GM12878 (cell line): ENCODE results near the gene SIK2. TPM values are rescaled to one million over a fixed set of nuclear protein-coding genes. Genes with fewer than 3 reads are reported as not detected.

Source experiments
- ATAC-seq: fragments of 200-7000 bp; cut with Tn5 transposase; 3 replicates; pipeline ENCODE4 v1.9.1; 2020; ENCODE audit warnings: mild to moderate bottlenecking, moderate library complexity
- BruUV-seq: library from RNA; stranded (reverse); fragments of 400-500 nt; replicated peaks from 2 replicates; lab custom pipeline; 2021; lab: Mats Ljungman, UMichigan
- CTCF ChIA-PET: fragments of 300-600 bp; sonication (Branson Sonifier 250); formaldehyde crosslinking; extraction: SDS; loops from one replicate; lab custom pipeline; 2021; ENCODE audit warnings: inconsistent platforms; lab: Yijun Ruan, JAX
- POLR2A ChIA-PET: fragments of 350-600 bp; formaldehyde crosslinking; extraction: SDS; loops from one replicate; lab custom pipeline; 2021; ENCODE audit warnings: inconsistent platforms; lab: Charles Lee
- RAD21 ChIA-PET: fragments of 300-600 bp; sonication (Branson Sonifier 250); formaldehyde crosslinking; loops from one replicate; lab custom pipeline; 2023; ENCODE audit warnings: antibody characterized with exemption; ENCODE audit not compliant: unreplicated experiment; lab: Charles Lee
- SMC1A ChIA-PET: fragments of 300-600 bp; sonication (Branson Sonifier 250); formaldehyde crosslinking; loops from one replicate; lab custom pipeline; 2023; ENCODE audit not compliant: unreplicated experiment, uncharacterized antibody; lab: Charles Lee
- DNase-seq: peaks from one replicate; pipeline ENCODE4 v3.0.0-alpha.2; 2011; ENCODE audit warnings: low read depth, low spot score
- FAIRE-seq: peaks from 3 replicates; lab custom pipeline; 2011; peaks lifted over from hg19 to GRCh38; lab: Jason Lieb, UNC
- H2AFZ ChIP-seq: 2 replicates; pipeline ENCODE4 v1.6.0; 2011; ENCODE audit warnings: low read depth, low read length, control low read depth; ENCODE audit not compliant: control insufficient read depth
- H3K27ac ChIP-seq: 2 replicates; pipeline ENCODE4 v1.5.1; 2011; ENCODE audit warnings: control low read depth; ENCODE audit not compliant: control insufficient read depth, insufficient read depth
- H3K27me3 ChIP-seq, 2 experiments: replicated peaks in 1 of 2; 2 replicates each; pipeline versions ENCODE4 v1.6.0 to v1.6.1; 2011; ENCODE audit warnings: low read length in 1 of 2; ENCODE audit not compliant: control insufficient read depth in 2 of 2, insufficient read depth in 2 of 2
- H3K36me3 ChIP-seq, 2 experiments: 2 replicates each; pipeline ENCODE4 v1.5.1; 2011; ENCODE audit warnings: low read length in 1 of 2; ENCODE audit not compliant: control insufficient read depth in 2 of 2, insufficient read depth in 2 of 2
- H3K4me1 ChIP-seq: 2 replicates; pipeline ENCODE4 v1.6.1; 2011; ENCODE audit warnings: mild to moderate bottlenecking, low read length, moderate library complexity, mixed read lengths; ENCODE audit not compliant: control insufficient read depth, insufficient read depth
- H3K4me2 ChIP-seq: 2 replicates; pipeline ENCODE4 v1.6.0; 2011; ENCODE audit warnings: control low read depth; ENCODE audit not compliant: control insufficient read depth, insufficient read depth
- H3K4me3 ChIP-seq: fragments of 200-600 bp; sonication (generic); 2 replicates; pipeline ENCODE4 v1.5.1; 2016
- H3K79me2 ChIP-seq: 2 replicates; pipeline ENCODE4 v1.6.0; 2011; ENCODE audit warnings: low read length; ENCODE audit not compliant: control insufficient read depth, insufficient read depth
- H3K9ac ChIP-seq: 2 replicates; pipeline ENCODE4 v1.8.0; 2011; ENCODE audit warnings: low read length, control low read depth, mixed read lengths; ENCODE audit not compliant: control insufficient read depth, insufficient read depth
- H3K9me3 ChIP-seq: replicated peaks from 3 replicates; pipeline ENCODE4 v1.5.1; 2011; ENCODE audit warnings: mild to moderate bottlenecking, low read length; ENCODE audit not compliant: control insufficient read depth, insufficient read depth
- H4K20me1 ChIP-seq: 2 replicates; pipeline ENCODE4 v1.6.0; 2011; ENCODE audit not compliant: control insufficient read depth, insufficient read depth
- DPF2 ChIP-seq: fragments of 450-650 bp; IDR thresholded peaks from 2 replicates; pipeline ENCODE4 v1.6.1; 2017; ENCODE audit warnings: mild to moderate bottlenecking
- HCFC1 ChIP-seq: fragments of 150-350 bp; IDR thresholded peaks from 2 replicates; pipeline ENCODE4 v1.6.1; 2014; ENCODE audit warnings: low read length
- IKZF2 ChIP-seq, 2 experiments: fragments of 450-650 bp; IDR thresholded peaks; 2 replicates each; pipeline ENCODE4 v1.6.1; 2017; ENCODE audit warnings: mild to moderate bottlenecking in 2 of 2, moderate library complexity in 2 of 2
- MXI1 ChIP-seq: fragments of 150-350 bp; IDR thresholded peaks from 2 replicates; pipeline ENCODE4 v1.6.1; 2011; ENCODE audit warnings: low read depth, mild to moderate bottlenecking, inconsistent platforms, low read length, improper control_type of control experiment
- NFYB ChIP-seq: IDR thresholded peaks from 2 replicates; pipeline ENCODE4 v1.6.1; 2011; ENCODE audit warnings: low read depth, mild to moderate bottlenecking, low read length, improper control_type of control experiment, moderate library complexity; ENCODE audit not compliant: insufficient read depth
- NR2C1 ChIP-seq: fragments of 450-650 bp; IDR thresholded peaks from 2 replicates; pipeline ENCODE4 v1.6.1; 2017; ENCODE audit warnings: antibody characterized with exemption, mild to moderate bottlenecking, moderate library complexity
- NRF1 ChIP-seq: conservative IDR thresholded peaks from 2 replicates; pipeline ENCODE4 v1.6.1; 2011; ENCODE audit warnings: mild to moderate bottlenecking, low read depth, low read length, improper control_type of control experiment
- POLR2AphosphoS2 ChIP-seq: IDR thresholded peaks from 2 replicates; pipeline ENCODE4 v1.6.1; 2011; ENCODE audit warnings: low read depth, mild to moderate bottlenecking, low read length, improper control_type of control experiment, moderate library complexity
- RB1 ChIP-seq: fragments of 450-650 bp; formaldehyde crosslinking; IDR thresholded peaks from 2 replicates; pipeline ENCODE4 v1.6.1; 2017; ENCODE audit warnings: mild to moderate bottlenecking, borderline replicate concordance
- SUPT20H ChIP-seq: IDR thresholded peaks from 2 replicates; pipeline ENCODE4 v1.6.1; 2011; ENCODE audit warnings: low read depth, mild to moderate bottlenecking, low read length, moderate library complexity, borderline replicate concordance; ENCODE audit not compliant: control insufficient read depth
- WGBS: methylation state at CpG from one replicate; pipeline ENCODE4 v1.1.6; 2016; ENCODE audit warnings: low lambda C conversion rate; ENCODE audit not compliant: insufficient replicate concordance, insufficient coverage; ENCODE audit errors: missing lambda C conversion rate; 5-methylcytosine and 5-hydroxymethylcytosine counted together
- in situ Hi-C: fragments of 300-500 bp; cut with MboI; formaldehyde crosslinking; loops from 9 replicates; pipeline ENCODE4 v1.14.3; 2018; ENCODE audit warnings: mixed read lengths
- intact Hi-C: fragments of 100-400 bp; cut with micrococcal nuclease; formaldehyde crosslinking; loops from one replicate; pipeline ENCODE4 v1.14.2; 2022; ENCODE audit not compliant: unreplicated experiment
- polyA plus RNA-seq, 11 experiments: library from polyadenylated mRNA; depleted of rRNA in 4 of 11; unstranded in 6 of 11; stranded (reverse) in 5 of 11; fragments of >200 nt; fragmentation: Nextera tagmentation in 4 of 11; fragmentation: Illumina TruSeq in 1 of 11; extraction: Ambion mirVana in 4 of 11; extraction: Trizol in 1 of 11; gene quantifications; 1 replicate in 1 of 11; 2 replicates in 10 of 11; pipeline versions ENCODE4 v1.2.1 to v1.2.3, GENCODE V29; 2011 to 2016; ENCODE audit warnings: inconsistent platforms in 2 of 11, missing spikeins in 2 of 11, low read depth in 1 of 11
- total RNA-seq, 4 experiments: library from RNA; depleted of rRNA in 3 of 4; stranded (reverse); fragments of >200 nt in 3 of 4; fragmentation: Illumina TruSeq in 1 of 4; extraction: Trizol in 1 of 4; gene quantifications; 2 replicates each; pipeline versions ENCODE4 v1.2.1 to v1.2.3, GENCODE V29; 2013 to 2021
- TF ChIP-seq, protein P1 (sequence below): IDR thresholded peaks from 2 replicates; pipeline ENCODE4 v1.6.1; 2012; ENCODE audit warnings: mild to moderate bottlenecking, low read depth, low read length

Gene SIK2
- total and polyA plus RNA-seq, 10 of the 15 experiments (the other 5 are each of a cell fraction or from before 2014, with no cell fraction given) = 0.97 to 14.2 (median 4.5) TPM

DNA sequence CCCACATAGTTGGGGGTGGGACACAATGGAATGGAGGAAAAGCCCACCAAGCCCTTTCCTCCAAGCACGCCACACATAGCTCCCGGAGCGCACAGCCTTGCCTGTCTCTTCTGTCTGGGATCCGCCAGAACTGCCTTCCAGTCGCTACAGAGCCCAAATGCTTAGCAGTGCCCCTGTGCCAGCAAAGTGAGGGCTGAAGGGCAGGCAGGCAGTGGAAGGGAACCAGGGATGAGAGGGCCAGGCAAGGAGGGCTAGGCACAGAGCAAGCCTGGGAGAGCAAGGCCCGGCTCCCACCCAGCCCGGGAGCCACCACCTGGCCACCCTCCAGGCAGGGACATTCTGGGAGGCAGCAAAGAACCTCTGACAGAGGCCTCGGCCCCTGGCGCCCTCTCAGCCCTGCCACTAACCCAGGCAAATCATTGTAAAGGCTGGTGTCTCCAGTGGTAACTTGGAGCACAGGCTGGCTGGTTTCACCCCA lies 131.4 kb downstream of the SIK2 start:
- Histone ChIP-seq H3K4me3 (no peak overlapping the region), H3K36me3 (peaks cover 5 to 11% of the 10 kb centered on the region in 2 experiments), H3K9me3 (no peaks in the 10 kb centered on the region), H2AFZ (no peak overlapping the region), H3K4me2 (no peak overlapping the region), H3K27me3 (no peaks in the 10 kb centered on the region), H3K27ac (no peak overlapping the region), H3K9ac (no peak overlapping the region), H4K20me1 (no peaks in the 10 kb centered on the region; the same call in 1 of the 2 replicates), H3K4me1 (no peaks in the 10 kb centered on the region), H3K79me2 (no peaks in the 10 kb centered on the region)
- ATAC-seq (no peak; the same call in 1 of the 3 replicates), DNase-seq (no peak), FAIRE-seq (no peak)
- WGBS = 80% methylated on average over 9 of the region's 9 CpGs
- POLR2A ChIA-PET = no interaction called here
- SMC1A ChIA-PET = interaction anchor here (1.2 kb wide), 1 partner anchor 43 kb away, joined by 4 read pairs; no protein-coding TSS in a partner anchor
- no TSS peak for BruUV-seq
- RAD21 ChIA-PET = no interaction called here
- TF ChIP-seq IKZF2 (IDR thresholded peaks at IDR 0.05) = no peak
- no peak for TF ChIP-seq RB1
- no peak for TF ChIP-seq HCFC1
- TF ChIP-seq NRF1 = no peak
- no peak for TF ChIP-seq MXI1
- TF ChIP-seq DPF2 = no peak
- TF ChIP-seq NR2C1 = no peak
- no peak for TF ChIP-seq SUPT20H
- no peak for TF ChIP-seq NFYB
- no peak for TF ChIP-seq POLR2AphosphoS2
- TF ChIP-seq, protein P1, sequence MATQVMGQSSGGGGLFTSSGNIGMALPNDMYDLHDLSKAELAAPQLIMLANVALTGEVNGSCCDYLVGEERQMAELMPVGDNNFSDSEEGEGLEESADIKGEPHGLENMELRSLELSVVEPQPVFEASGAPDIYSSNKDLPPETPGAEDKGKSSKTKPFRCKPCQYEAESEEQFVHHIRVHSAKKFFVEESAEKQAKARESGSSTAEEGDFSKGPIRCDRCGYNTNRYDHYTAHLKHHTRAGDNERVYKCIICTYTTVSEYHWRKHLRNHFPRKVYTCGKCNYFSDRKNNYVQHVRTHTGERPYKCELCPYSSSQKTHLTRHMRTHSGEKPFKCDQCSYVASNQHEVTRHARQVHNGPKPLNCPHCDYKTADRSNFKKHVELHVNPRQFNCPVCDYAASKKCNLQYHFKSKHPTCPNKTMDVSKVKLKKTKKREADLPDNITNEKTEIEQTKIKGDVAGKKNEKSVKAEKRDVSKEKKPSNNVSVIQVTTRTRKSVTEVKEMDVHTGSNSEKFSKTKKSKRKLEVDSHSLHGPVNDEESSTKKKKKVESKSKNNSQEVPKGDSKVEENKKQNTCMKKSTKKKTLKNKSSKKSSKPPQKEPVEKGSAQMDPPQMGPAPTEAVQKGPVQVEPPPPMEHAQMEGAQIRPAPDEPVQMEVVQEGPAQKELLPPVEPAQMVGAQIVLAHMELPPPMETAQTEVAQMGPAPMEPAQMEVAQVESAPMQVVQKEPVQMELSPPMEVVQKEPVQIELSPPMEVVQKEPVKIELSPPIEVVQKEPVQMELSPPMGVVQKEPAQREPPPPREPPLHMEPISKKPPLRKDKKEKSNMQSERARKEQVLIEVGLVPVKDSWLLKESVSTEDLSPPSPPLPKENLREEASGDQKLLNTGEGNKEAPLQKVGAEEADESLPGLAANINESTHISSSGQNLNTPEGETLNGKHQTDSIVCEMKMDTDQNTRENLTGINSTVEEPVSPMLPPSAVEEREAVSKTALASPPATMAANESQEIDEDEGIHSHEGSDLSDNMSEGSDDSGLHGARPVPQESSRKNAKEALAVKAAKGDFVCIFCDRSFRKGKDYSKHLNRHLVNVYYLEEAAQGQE = no peak
- intact Hi-C loops (no loop called here), in situ Hi-C loops (no loop called here)
- CTCF ChIA-PET = interaction anchor here (1.9 to 2.6 kb wide), 2 partner anchors 43 to 129 kb away, joined by 5 to 6 read pairs; no protein-coding TSS in a partner anchor
